ENCODE data around the gene SIRT4. TPM values are rescaled to one million over a fixed set of nuclear protein-coding genes. Genes with fewer than 3 reads are reported as not detected.

Gene SIRT4
- polyA plus RNA-seq, 1 of the 3 experiments (the other 2 are of a cell fraction): 1.1 TPM

DNA sequence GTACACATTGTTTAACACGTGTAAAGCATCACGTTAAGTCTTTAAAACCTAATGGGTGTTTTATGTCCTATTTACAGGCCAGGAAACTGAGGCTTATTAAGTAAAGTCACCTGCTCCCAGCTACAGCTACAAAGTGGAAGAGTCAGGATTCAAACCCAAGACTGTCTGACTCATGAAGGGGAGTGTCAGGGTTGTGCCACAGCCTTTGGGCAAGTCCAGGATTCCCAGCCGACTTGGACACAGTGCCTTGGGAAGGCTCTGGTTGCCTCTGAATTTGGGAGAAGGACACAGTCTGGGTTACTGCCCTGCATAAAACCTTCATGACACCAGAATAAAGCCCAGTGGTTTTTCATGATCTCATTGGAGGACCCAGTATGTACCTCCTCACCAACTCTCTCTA lies 17.7 kb upstream of the SIRT4 start:
- POLR2A ChIA-PET: interaction anchor here (0.8 kb wide), 1 partner anchor 83 kb away, joined by 3 read pairs; the partner anchor contains the start of gene RPLP0

DNA sequence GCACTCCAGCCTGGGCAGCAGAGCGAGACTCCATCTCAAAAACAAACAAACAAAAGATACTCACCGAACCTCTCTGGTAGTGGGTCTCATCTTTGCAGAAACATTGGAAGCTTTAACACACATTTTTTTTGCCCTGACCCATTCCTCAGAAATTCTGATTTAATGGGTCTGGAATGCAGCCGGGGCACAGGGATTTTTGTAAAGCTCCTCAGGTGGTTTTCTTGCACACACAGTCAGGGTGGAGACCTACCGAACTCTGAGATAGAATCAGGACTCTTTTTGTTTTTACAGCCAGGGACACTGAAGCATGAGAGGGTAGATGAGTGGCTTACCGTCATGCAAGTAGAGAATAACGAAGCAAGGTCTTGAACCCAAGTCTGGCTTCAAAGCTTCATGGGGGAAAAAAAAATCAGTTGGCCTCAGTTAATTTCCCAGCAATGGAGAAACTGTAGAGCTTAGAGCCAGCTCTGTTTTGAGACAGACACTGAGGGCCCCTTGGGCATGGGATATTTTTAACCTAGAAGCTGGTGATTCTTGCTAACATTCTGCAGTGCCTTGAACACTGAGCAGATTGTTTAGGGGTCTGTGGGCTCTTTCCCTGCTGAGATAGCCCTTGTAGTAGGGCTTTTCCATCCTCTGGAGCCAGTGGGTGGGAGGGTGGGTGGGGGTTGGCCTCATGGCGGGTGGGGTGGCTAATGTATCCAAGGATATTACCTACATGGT lies 15.2 kb upstream of the SIRT4 start:
- Histone ChIP-seq H3K4me3 (ENCODE audit: low read depth in 2 of 2, low read length in 1 of 2) (no peak overlapping the region), H3K27ac (ENCODE audit: low read depth in 2 of 2, low read length in 1 of 2) (no peak overlapping the region), H3K9ac (no peak overlapping the region), H3K36me3 (replicated peaks in 1 of 2; ENCODE audit: control insufficient read depth in 1 of 2, insufficient read depth in 2 of 2, low read length in 1 of 2) (no peaks in the 10 kb centered on the region), H3K4me2 (no peak overlapping the region), H2AFZ (ENCODE audit: low read depth) (no peak overlapping the region), H3K27me3 (ENCODE audit: insufficient read depth) (no peaks in the 10 kb centered on the region), H3K79me2 (ENCODE audit: insufficient read depth) (no peaks in the 10 kb centered on the region), H3F3A (replicated peaks; ENCODE audit: insufficient read depth) (peaks cover 17% of the 10 kb centered on the region), H3K9me3 (no peaks in the 10 kb centered on the region), H3K9me2 (no peaks in the 10 kb centered on the region), H4K20me1 (ENCODE audit: insufficient read depth) (no peaks in the 10 kb centered on the region), H3K4me1 (ENCODE audit: control insufficient read depth in 1 of 2, insufficient read depth in 2 of 2, low read depth in 1 of 2, low read length in 1 of 2) (peaks cover 0 to 2% of the 10 kb centered on the region in 2 experiments; a peak in 1 of 4 replicates)
- ChIA-PET POLR2A (interaction anchor here (0.6 kb wide), 1 partner anchor 22 kb away, joined by 3 read pairs; the partner anchor contains the start of gene PXN), CTCF (interaction anchor here (1.1 to 3.1 kb wide), 5 partner anchors 15 to 59 kb away, joined by 3 to 27 read pairs (median 5); partner anchors contain the start of genes PXN and SIRT4)
- WGBS (ENCODE audit: low lambda C conversion rate): 76% methylated on average over 7 of the region's 7 CpGs
- DNase-seq: no peak
- no peak for TF ChIP-seq SMC3 (IDR thresholded peaks at IDR 0.05; ENCODE audit: low read depth, low read length)
- TF ChIP-seq SIN3A (IDR thresholded peaks at IDR 0.05; ENCODE audit: borderline replicate concordance, low read depth, low read length): no peak
- no peak for TF ChIP-seq GABPA (IDR thresholded peaks at IDR 0.05; ENCODE audit: low read depth)
- no peak for TF ChIP-seq TAF1 (IDR thresholded peaks at IDR 0.05; ENCODE audit: borderline replicate concordance, low read depth, low read length)
- TF ChIP-seq MEF2A (IDR thresholded peaks at IDR 0.05; ENCODE audit: borderline replicate concordance, low read depth): no peak
- no peak for TF ChIP-seq EZH2phosphoT487 (IDR thresholded peaks at IDR 0.05; ENCODE audit: borderline replicate concordance, low read depth)
- no peak for TF ChIP-seq JUND (IDR thresholded peaks at IDR 0.05)
- TF ChIP-seq FOSL2 (IDR thresholded peaks at IDR 0.05; ENCODE audit: borderline replicate concordance, low read depth): no peak
- TF ChIP-seq TCF12 (IDR thresholded peaks at IDR 0.05): no peak
- no peak for TF ChIP-seq RXRA (IDR thresholded peaks at IDR 0.05; ENCODE audit: borderline replicate concordance, low read depth)
- TF ChIP-seq, protein P1, sequence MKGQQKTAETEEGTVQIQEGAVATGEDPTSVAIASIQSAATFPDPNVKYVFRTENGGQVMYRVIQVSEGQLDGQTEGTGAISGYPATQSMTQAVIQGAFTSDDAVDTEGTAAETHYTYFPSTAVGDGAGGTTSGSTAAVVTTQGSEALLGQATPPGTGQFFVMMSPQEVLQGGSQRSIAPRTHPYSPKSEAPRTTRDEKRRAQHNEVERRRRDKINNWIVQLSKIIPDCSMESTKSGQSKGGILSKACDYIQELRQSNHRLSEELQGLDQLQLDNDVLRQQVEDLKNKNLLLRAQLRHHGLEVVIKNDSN (IDR thresholded peaks at IDR 0.05; ENCODE audit: borderline replicate concordance, low read depth): no peak
- TF ChIP-seq CHD2 (IDR thresholded peaks at IDR 0.05; ENCODE audit: low read length, partially characterized antibody): no peak
- TF ChIP-seq RFX5 (IDR thresholded peaks at IDR 0.05; ENCODE audit: low read length): no peak

More for the DNA sequence above, 17.7 kb upstream of the SIRT4 start:
- no peaks in the 10 kb centered on the region for H3F3A ChIP-seq (replicated peaks; ENCODE audit: insufficient read depth)
- CTCF ChIA-PET: interaction anchor here (1.2 to 2.6 kb wide), 2 partner anchors 19 to 56 kb away, joined by 4 to 16 read pairs; partner anchors contain the start of gene PXN
- no peaks in the 10 kb centered on the region for H3K4me1 ChIP-seq (ENCODE audit: control insufficient read depth in 1 of 2, insufficient read depth in 2 of 2, low read depth in 1 of 2, low read length in 1 of 2)
- no peak overlapping the region for H3K27ac ChIP-seq (ENCODE audit: low read depth in 2 of 2, low read length in 1 of 2)
- H3K9ac ChIP-seq: no peak overlapping the region
- H4K20me1 ChIP-seq (ENCODE audit: insufficient read depth): no peaks in the 10 kb centered on the region
- 68% methylated on average over 3 of the region's 3 CpGs for whole genome bisulfite sequencing (ENCODE audit: low lambda C conversion rate)
- no peak overlapping the region for H2AFZ ChIP-seq (ENCODE audit: low read depth)
- DNase-seq: no peak
- no peaks in the 10 kb centered on the region for H3K9me2 ChIP-seq
- H3K4me3 ChIP-seq (ENCODE audit: low read depth in 2 of 2, low read length in 1 of 2): no peak overlapping the region
- no peaks in the 10 kb centered on the region for H3K36me3 ChIP-seq (replicated peaks in 1 of 2; ENCODE audit: control insufficient read depth in 1 of 2, insufficient read depth in 2 of 2, low read length in 1 of 2)
- TF ChIP-seq, protein P2, sequence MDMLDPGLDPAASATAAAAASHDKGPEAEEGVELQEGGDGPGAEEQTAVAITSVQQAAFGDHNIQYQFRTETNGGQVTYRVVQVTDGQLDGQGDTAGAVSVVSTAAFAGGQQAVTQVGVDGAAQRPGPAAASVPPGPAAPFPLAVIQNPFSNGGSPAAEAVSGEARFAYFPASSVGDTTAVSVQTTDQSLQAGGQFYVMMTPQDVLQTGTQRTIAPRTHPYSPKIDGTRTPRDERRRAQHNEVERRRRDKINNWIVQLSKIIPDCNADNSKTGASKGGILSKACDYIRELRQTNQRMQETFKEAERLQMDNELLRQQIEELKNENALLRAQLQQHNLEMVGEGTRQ (IDR thresholded peaks at IDR 0.05; ENCODE audit: borderline replicate concordance, low read depth, low read length): no peak
- TF ChIP-seq, protein P3, sequence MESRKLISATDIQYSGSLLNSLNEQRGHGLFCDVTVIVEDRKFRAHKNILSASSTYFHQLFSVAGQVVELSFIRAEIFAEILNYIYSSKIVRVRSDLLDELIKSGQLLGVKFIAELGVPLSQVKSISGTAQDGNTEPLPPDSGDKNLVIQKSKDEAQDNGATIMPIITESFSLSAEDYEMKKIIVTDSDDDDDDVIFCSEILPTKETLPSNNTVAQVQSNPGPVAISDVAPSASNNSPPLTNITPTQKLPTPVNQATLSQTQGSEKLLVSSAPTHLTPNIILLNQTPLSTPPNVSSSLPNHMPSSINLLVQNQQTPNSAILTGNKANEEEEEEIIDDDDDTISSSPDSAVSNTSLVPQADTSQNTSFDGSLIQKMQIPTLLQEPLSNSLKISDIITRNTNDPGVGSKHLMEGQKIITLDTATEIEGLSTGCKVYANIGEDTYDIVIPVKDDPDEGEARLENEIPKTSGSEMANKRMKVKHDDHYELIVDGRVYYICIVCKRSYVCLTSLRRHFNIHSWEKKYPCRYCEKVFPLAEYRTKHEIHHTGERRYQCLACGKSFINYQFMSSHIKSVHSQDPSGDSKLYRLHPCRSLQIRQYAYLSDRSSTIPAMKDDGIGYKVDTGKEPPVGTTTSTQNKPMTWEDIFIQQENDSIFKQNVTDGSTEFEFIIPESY (IDR thresholded peaks at IDR 0.05; ENCODE audit: borderline replicate concordance, low read depth): no peak
- TF ChIP-seq EZH2phosphoT487 (IDR thresholded peaks at IDR 0.05; ENCODE audit: borderline replicate concordance, low read depth) (no peak), RFX5 (IDR thresholded peaks at IDR 0.05; ENCODE audit: low read length) (no peak), TAF1 (IDR thresholded peaks at IDR 0.05; ENCODE audit: borderline replicate concordance, low read depth, low read length) (no peak), SMC3 (IDR thresholded peaks at IDR 0.05; ENCODE audit: low read depth, low read length) (no peak), MEF2A (IDR thresholded peaks at IDR 0.05; ENCODE audit: borderline replicate concordance, low read depth) (no peak), TEAD4 (IDR thresholded peaks at IDR 0.05; ENCODE audit: borderline replicate concordance, insufficient read depth) (no peak), RXRA (IDR thresholded peaks at IDR 0.05; ENCODE audit: borderline replicate concordance, low read depth) (no peak), GATA2 (CRISPR knock-in tag; IDR thresholded peaks at IDR 0.05) (no peak)
- TF ChIP-seq, protein P4, sequence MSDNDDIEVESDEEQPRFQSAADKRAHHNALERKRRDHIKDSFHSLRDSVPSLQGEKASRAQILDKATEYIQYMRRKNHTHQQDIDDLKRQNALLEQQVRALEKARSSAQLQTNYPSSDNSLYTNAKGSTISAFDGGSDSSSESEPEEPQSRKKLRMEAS (IDR thresholded peaks at IDR 0.05; ENCODE audit: low read depth): no peak
- TF ChIP-seq, protein P1 (IDR thresholded peaks at IDR 0.05; ENCODE audit: borderline replicate concordance, low read depth): no peak
- H3K9me3 ChIP-seq: no peaks in the 10 kb centered on the region
- H3K4me2 ChIP-seq: no peak overlapping the region
- H3K79me2 ChIP-seq (ENCODE audit: insufficient read depth): no peaks in the 10 kb centered on the region
- no peaks in the 10 kb centered on the region for H3K27me3 ChIP-seq (ENCODE audit: insufficient read depth)

All from SK-N-SH (cell line).